MCF 10A (cell line): Measurements from ENCODE around the gene NPR2. TPM values are rescaled to one million over a fixed set of nuclear protein-coding genes. Genes with fewer than 3 reads are reported as not detected.

Experiments
- BruUV-seq: library from RNA; stranded (reverse); fragments of 400-500 nt; replicated peaks from 2 replicates; lab custom pipeline; 2021; lab: Mats Ljungman, UMichigan
- CTCF ChIA-PET: fragments of 300-600 bp; sonication (Branson Sonifier 250); formaldehyde crosslinking; extraction: SDS; loops from one replicate; lab custom pipeline; 2021; ENCODE audit warnings: antibody characterized with exemption, inconsistent platforms; lab: Yijun Ruan, JAX
- POLR2A ChIA-PET: fragments of 300-600, 350-650 bp; sonication (Branson Sonifier 250); formaldehyde crosslinking; extraction: SDS; loops from one replicate; lab custom pipeline; 2020; ENCODE audit warnings: antibody characterized with exemption, inconsistent platforms; lab: Yijun Ruan, JAX
- DNase-seq: peaks from one replicate; pipeline ENCODE4 v3.0.0-alpha.2; 2018; ENCODE audit not compliant: unreplicated experiment
- H3K27ac Mint-ChIP-seq: one replicate; pipeline ENCODE4 v1.8.0; 2022; ENCODE audit warnings: mild to moderate bottlenecking, low read depth, mixed read lengths; ENCODE audit not compliant: unreplicated experiment
- H3K27me3 Mint-ChIP-seq: one replicate; pipeline ENCODE4 v1.8.0; 2022; ENCODE audit warnings: mixed read lengths; ENCODE audit not compliant: insufficient read depth, unreplicated experiment
- H3K36me3 Mint-ChIP-seq: one replicate; pipeline ENCODE4 v1.8.0; 2022; ENCODE audit warnings: mild to moderate bottlenecking, moderate library complexity, mixed read lengths; ENCODE audit not compliant: insufficient read depth, unreplicated experiment
- H3K4me1 Mint-ChIP-seq: one replicate; pipeline ENCODE4 v1.8.0; 2022; ENCODE audit warnings: mixed read lengths; ENCODE audit not compliant: insufficient read depth, unreplicated experiment
- H3K4me3 Mint-ChIP-seq: one replicate; pipeline ENCODE4 v1.8.0; 2022; ENCODE audit warnings: mild to moderate bottlenecking, moderate library complexity, mixed read lengths; ENCODE audit not compliant: unreplicated experiment
- H3K9me3 Mint-ChIP-seq: one replicate; pipeline ENCODE4 v1.8.0; 2022; ENCODE audit warnings: mixed read lengths; ENCODE audit not compliant: unreplicated experiment
- intact Hi-C: fragments of 100-400 bp; cut with micrococcal nuclease; formaldehyde crosslinking; loops from 2 replicates; pipeline ENCODE4 v1.14.1; 2022
- total RNA-seq: library from RNA; stranded (reverse); gene quantifications from 2 replicates; pipeline ENCODE4 v1.2.3, GENCODE V29; 2022
- TF ChIP-seq, protein P1 (sequence below): fragments of 200-600 bp; IDR thresholded peaks from one replicate; pipeline ENCODE4 v1.8.0; 2022; ENCODE audit warnings: antibody characterized with exemption, mild to moderate bottlenecking; ENCODE audit not compliant: unreplicated experiment

The NPR2 gene
- total RNA-seq, 1 experiment from 2014 or later: 5.7 TPM

DNA sequence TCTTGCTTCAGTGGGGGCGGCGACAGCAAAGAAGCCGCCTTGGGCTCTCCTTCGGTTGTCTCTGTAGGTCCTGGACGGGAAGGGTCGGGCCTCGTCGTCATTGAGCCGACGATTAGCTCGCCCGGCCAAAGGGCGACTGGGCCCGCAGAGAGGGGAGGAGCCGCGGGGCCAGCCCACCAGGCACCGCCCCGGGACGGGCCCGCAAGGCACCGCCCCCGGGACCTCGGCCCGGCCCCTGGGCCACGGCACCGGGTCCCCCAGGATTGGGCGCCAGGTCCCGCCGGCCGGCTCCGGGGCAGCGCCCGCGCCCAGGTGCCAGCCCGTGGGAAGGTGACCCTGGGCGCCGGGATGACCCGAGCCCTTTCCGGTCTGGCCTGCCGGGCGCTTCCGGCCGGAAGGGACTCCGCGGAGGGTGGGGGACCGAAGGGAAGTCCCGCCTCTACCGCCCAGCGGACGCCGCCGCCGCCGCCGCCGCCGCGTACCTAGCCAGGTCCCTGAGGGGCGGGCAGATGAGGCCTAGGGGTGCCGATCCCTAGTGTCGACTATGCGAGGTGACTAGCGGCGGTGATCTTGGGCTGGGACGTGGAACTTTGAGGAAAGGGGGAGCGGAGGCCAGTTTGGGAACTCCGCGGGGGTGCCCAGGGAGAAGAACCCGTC lies 42.4 kb upstream of the NPR2 start, which contains the start of the genes GBA2 and RGP1:
Gene GBA2 (minus strand): TSS at position 371 of the 657 bp plus-strand sequence. CDS start 524 bp downstream, outside the sequence.
Gene RGP1 (plus strand): TSS at position 430 of the 657 bp plus-strand sequence. CDS start 469 bp downstream, outside the sequence.
- Mint-ChIP-seq H3K36me3 (peaks cover 48% of the 10 kb centered on the region), H3K4me3 (peak within 1 kb of the TSS; percentile 94), H3K27me3 (no peaks in the 10 kb centered on the region), H3K27ac (peak within 1 kb of the TSS; percentile 85), H3K9me3 (no peaks in the 10 kb centered on the region), H3K4me1 (peaks cover 31% of the 10 kb centered on the region)
- intact Hi-C loops: loop anchor here (1.0 to 5.0 kb wide), 2 partner anchors 16 to 33 kb away; no protein-coding TSS in a partner anchor
- BruUV-seq: no TSS peak
- peak; percentile 77 for DNase-seq
- TF ChIP-seq, protein P1, sequence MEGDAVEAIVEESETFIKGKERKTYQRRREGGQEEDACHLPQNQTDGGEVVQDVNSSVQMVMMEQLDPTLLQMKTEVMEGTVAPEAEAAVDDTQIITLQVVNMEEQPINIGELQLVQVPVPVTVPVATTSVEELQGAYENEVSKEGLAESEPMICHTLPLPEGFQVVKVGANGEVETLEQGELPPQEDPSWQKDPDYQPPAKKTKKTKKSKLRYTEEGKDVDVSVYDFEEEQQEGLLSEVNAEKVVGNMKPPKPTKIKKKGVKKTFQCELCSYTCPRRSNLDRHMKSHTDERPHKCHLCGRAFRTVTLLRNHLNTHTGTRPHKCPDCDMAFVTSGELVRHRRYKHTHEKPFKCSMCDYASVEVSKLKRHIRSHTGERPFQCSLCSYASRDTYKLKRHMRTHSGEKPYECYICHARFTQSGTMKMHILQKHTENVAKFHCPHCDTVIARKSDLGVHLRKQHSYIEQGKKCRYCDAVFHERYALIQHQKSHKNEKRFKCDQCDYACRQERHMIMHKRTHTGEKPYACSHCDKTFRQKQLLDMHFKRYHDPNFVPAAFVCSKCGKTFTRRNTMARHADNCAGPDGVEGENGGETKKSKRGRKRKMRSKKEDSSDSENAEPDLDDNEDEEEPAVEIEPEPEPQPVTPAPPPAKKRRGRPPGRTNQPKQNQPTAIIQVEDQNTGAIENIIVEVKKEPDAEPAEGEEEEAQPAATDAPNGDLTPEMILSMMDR: no peak
- ChIA-PET CTCF (interaction anchor here (0.6 to 8.0 kb wide), 13 partner anchors 8 to 1124 kb away, joined by 3 to 150 read pairs (median 3); partner anchors contain the start of genes CREB3 and TLN1), POLR2A (interaction anchor here (0.7 to 9.6 kb wide), 32 partner anchors 7 to 670 kb away, joined by 3 to 284 read pairs (median 4); partner anchors contain the start of genes ARHGEF39, CCDC107, CREB3 and FANCG)

DNA sequence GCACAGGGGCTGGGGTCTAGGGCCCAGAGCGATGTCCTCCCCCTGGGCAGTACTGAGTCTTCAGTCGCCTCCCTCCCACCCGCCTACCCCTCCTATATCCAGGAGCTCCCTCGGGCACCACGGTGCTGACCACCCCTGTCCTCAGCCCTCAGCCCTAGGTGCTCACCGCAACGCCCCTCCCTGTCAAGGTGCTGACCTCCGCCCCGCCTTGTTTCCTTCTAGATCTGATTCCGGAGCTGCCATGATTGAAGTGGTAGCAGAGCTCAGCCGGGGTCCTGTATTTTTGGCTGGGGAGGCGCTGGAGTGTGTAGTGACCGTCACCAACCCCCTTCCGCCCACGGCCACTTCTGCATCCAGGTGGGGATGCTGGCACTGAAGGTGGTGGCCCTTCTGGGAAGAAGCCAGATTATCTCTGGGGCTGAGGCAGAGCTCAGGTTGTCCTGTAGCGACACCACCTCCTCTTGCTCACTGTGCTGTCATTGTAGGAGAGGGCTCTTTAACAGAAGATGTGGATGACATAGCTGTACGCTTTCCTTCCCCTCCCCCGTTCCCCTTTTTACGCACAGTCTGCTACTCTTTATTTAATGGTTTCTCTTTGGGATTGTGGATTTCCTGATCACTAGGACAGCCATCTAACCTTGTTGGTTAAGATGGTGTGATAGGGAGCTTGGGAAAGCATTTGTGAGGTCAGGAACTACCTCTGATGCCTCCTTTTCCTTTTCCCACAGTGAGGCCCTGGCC lies 41.7 kb upstream of the NPR2 start:
- CTCF ChIA-PET: interaction anchor here (0.6 to 8.0 kb wide), 7 partner anchors 15 to 1123 kb away, joined by 3 to 150 read pairs (median 5); partner anchors contain the start of genes CREB3 and TLN1

GRCh38 chr9:35750256-35750531 lies 41.2 kb upstream of the NPR2 start:
- POLR2A ChIA-PET: interaction anchor here (0.7 to 9.6 kb wide), 15 partner anchors 10 to 671 kb away, joined by 3 to 284 read pairs (median 5); partner anchors contain the start of genes ARHGEF39, CCDC107, CREB3 and FANCG

More for the DNA sequence above, 41.7 kb upstream of the NPR2 start:
- Mint-ChIP-seq H3K4me1 (peaks cover 31% of the 10 kb centered on the region), H3K4me3 (peak overlapping the region; percentile 94), H3K27me3 (no peaks in the 10 kb centered on the region), H3K9me3 (no peaks in the 10 kb centered on the region), H3K36me3 (peaks cover 41% of the 10 kb centered on the region), H3K27ac (peak overlapping the region; percentile 85)
- BruUV-seq: no TSS peak
- DNase-seq: peak; percentile 40
- POLR2A ChIA-PET: interaction anchor here (0.6 to 9.6 kb wide), 20 partner anchors 10 to 712 kb away, joined by 3 to 284 read pairs (median 5); partner anchors contain the start of genes ARHGEF39, CCDC107, CREB3 and FANCG
- TF ChIP-seq, protein P1: no peak
- intact Hi-C loops: loop anchor here (1.0 to 5.0 kb wide), 2 partner anchors 16 to 33 kb away; no protein-coding TSS in a partner anchor

More at GRCh38 chr9:35750256-35750531, 41.2 kb upstream of the NPR2 start:
- H3K4me1 Mint-ChIP-seq: peaks cover 31% of the 10 kb centered on the region
- no peak for DNase-seq
- BruUV-seq: no TSS peak
- H3K4me3 Mint-ChIP-seq: peak overlapping the region; percentile 94
- CTCF ChIA-PET: interaction anchor here (0.6 to 8.0 kb wide), 3 partner anchors 15 to 104 kb away, joined by 3 to 150 read pairs (median 20); partner anchors contain the start of genes CREB3 and TLN1
- TF ChIP-seq, protein P1: no peak
- intact Hi-C loops: no loop called here
- H3K27ac Mint-ChIP-seq: peak overlapping the region; percentile 85
- peaks cover 40% of the 10 kb centered on the region for H3K36me3 Mint-ChIP-seq
- H3K9me3 Mint-ChIP-seq: no peaks in the 10 kb centered on the region
- H3K27me3 Mint-ChIP-seq: no peaks in the 10 kb centered on the region
